Skeletal muscle satellite cell (primary cell): Measurements from ENCODE around the gene DHCR24.

Experiments
- H3K27me3 ChIP-seq: 2 replicates; pipeline ENCODE4 v1.7.0; 2013; ENCODE audit warnings: low read length; ENCODE audit not compliant: control insufficient read depth, insufficient read depth
- H3K36me3 ChIP-seq: 2 replicates; pipeline ENCODE4 v1.7.0; 2013; ENCODE audit warnings: mild to moderate bottlenecking, control low read depth, low read length; ENCODE audit not compliant: insufficient read depth
- H3K4me1 ChIP-seq: 2 replicates; pipeline ENCODE4 v1.7.0; 2013; ENCODE audit warnings: low read length; ENCODE audit not compliant: control insufficient read depth, insufficient read depth
- H3K4me2 ChIP-seq: 2 replicates; pipeline ENCODE4 v1.7.0; 2013; ENCODE audit warnings: mild to moderate bottlenecking, low read length
- H3K4me3 ChIP-seq: 2 replicates; pipeline ENCODE4 v1.7.0; 2013; ENCODE audit warnings: low read length
- H3K9ac ChIP-seq: 2 replicates; pipeline ENCODE4 v1.7.0; 2013; ENCODE audit warnings: mild to moderate bottlenecking, low read depth, low read length, moderate library complexity
- H3K9me3 ChIP-seq: replicated peaks from 2 replicates; pipeline ENCODE4 v1.7.0; 2013; ENCODE audit warnings: mild to moderate bottlenecking, control low read depth, low read length

The DHCR24 gene

GRCh38 chr1:54818461-54819194 lies 68.4 kb downstream of the DHCR24 start:
- no peaks in the 10 kb centered on the region for H3K4me1 ChIP-seq
- H3K9ac ChIP-seq, result no peak overlapping the region
- no peaks in the 10 kb centered on the region for H3K36me3 ChIP-seq
- no peak overlapping the region for H3K4me2 ChIP-seq
- H3K4me3 ChIP-seq, result no peak overlapping the region
- H3K27me3 ChIP-seq, result peaks cover 60% of the 10 kb centered on the region
- H3K9me3 ChIP-seq, result peaks cover 3% of the 10 kb centered on the region

GRCh38 chr1:54816951-54817350 lies 70.0 kb downstream of the DHCR24 start:
- H3K4me1 ChIP-seq, result no peaks in the 10 kb centered on the region
- H3K9me3 ChIP-seq, result no peaks in the 10 kb centered on the region
- H3K27me3 ChIP-seq, result peaks cover 73% of the 10 kb centered on the region
- no peak overlapping the region for H3K4me2 ChIP-seq
- H3K36me3 ChIP-seq, result no peaks in the 10 kb centered on the region
- no peak overlapping the region for H3K9ac ChIP-seq
- H3K4me3 ChIP-seq, result no peak overlapping the region

- H3K27me3 ChIP-seq, result peaks cover 76% of the 10 kb centered on the region
- H3K4me1 ChIP-seq, result no peaks in the 10 kb centered on the region
- no peaks in the 10 kb centered on the region for H3K36me3 ChIP-seq
- H3K4me2 ChIP-seq, result no peak overlapping the region
- no peak overlapping the region for H3K4me3 ChIP-seq
- H3K9ac ChIP-seq, result no peak overlapping the region
- no peaks in the 10 kb centered on the region for H3K9me3 ChIP-seq
Measured at GRCh38 chr1:54816130-54816529, 70.9 kb downstream of the DHCR24 start.

GRCh38 chr1:54815086-54815876 lies 71.7 kb downstream of the DHCR24 start:
- H3K36me3 ChIP-seq, result no peaks in the 10 kb centered on the region
- H3K9ac ChIP-seq, result no peak overlapping the region
- no peak overlapping the region for H3K4me3 ChIP-seq
- H3K4me2 ChIP-seq, result no peak overlapping the region
- H3K27me3 ChIP-seq, result peaks cover 77% of the 10 kb centered on the region
- no peaks in the 10 kb centered on the region for H3K4me1 ChIP-seq
- H3K9me3 ChIP-seq, result no peaks in the 10 kb centered on the region

- Histone ChIP-seq H3K9ac (no peak overlapping the region), H3K9me3 (no peaks in the 10 kb centered on the region), H3K27me3 (peaks cover 73% of the 10 kb centered on the region), H3K4me3 (no peak overlapping the region), H3K4me2 (no peak overlapping the region), H3K4me1 (no peaks in the 10 kb centered on the region), H3K36me3 (no peaks in the 10 kb centered on the region)
Measured at GRCh38 chr1:54814571-54814970, 72.4 kb downstream of the DHCR24 start.

- Histone ChIP-seq H3K4me1 (no peaks in the 10 kb centered on the region), H3K36me3 (no peaks in the 10 kb centered on the region), H3K27me3 (peaks cover 69% of the 10 kb centered on the region), H3K4me2 (no peak overlapping the region), H3K4me3 (no peak overlapping the region), H3K9ac (no peak overlapping the region), H3K9me3 (no peaks in the 10 kb centered on the region)
Measured at GRCh38 chr1:54814126-54814498, 72.9 kb downstream of the DHCR24 start.

GRCh38 chr1:54813485-54814125 lies 73.4 kb downstream of the DHCR24 start:
- Histone ChIP-seq H3K9me3 (no peaks in the 10 kb centered on the region), H3K4me1 (no peaks in the 10 kb centered on the region), H3K27me3 (peaks cover 63% of the 10 kb centered on the region), H3K4me3 (no peak overlapping the region), H3K4me2 (no peak overlapping the region), H3K9ac (no peak overlapping the region), H3K36me3 (no peaks in the 10 kb centered on the region)

GRCh38 chr1:54812801-54813484 lies 74.1 kb downstream of the DHCR24 start:
- Histone ChIP-seq H3K4me2 (no peak overlapping the region), H3K27me3 (peaks cover 57% of the 10 kb centered on the region), H3K9me3 (no peaks in the 10 kb centered on the region), H3K9ac (no peak overlapping the region), H3K4me1 (no peaks in the 10 kb centered on the region), H3K4me3 (no peak overlapping the region), H3K36me3 (no peaks in the 10 kb centered on the region)

- H3K9ac ChIP-seq, result no peak overlapping the region
- no peak overlapping the region for H3K4me2 ChIP-seq
- no peak overlapping the region for H3K4me3 ChIP-seq
- H3K9me3 ChIP-seq, result no peaks in the 10 kb centered on the region
- H3K27me3 ChIP-seq, result peaks cover 51% of the 10 kb centered on the region
- peaks cover 7% of the 10 kb centered on the region for H3K4me1 ChIP-seq
- H3K36me3 ChIP-seq, result no peaks in the 10 kb centered on the region
Measured at GRCh38 chr1:54811739-54812655, 75.0 kb downstream of the DHCR24 start.

- Histone ChIP-seq H3K4me3 (no peak overlapping the region), H3K4me2 (no peak overlapping the region), H3K9ac (no peak overlapping the region), H3K4me1 (peaks cover 7% of the 10 kb centered on the region), H3K9me3 (no peaks in the 10 kb centered on the region), H3K27me3 (peaks cover 42% of the 10 kb centered on the region), H3K36me3 (no peaks in the 10 kb centered on the region)
Measured at GRCh38 chr1:54811066-54811465, 75.9 kb downstream of the DHCR24 start.
